Parathyroid adenoma (tissue), 2 donors: ENCODE measurements around the gene FBXW5.

ENCODE experiments used
- H2AFZ ChIP-seq: fragments of 300-600 bp; sonication (generic); one replicate; pipeline ENCODE4 v1.7.0; 2017; ENCODE audit warnings: antibody characterized with exemption, mild to moderate bottlenecking
- H3K27ac ChIP-seq: fragments of 300-600 bp; sonication (generic); one replicate; pipeline ENCODE4 v1.7.0; 2017
- H3K27me3 ChIP-seq: fragments of 300-600 bp; sonication (generic); one replicate; pipeline ENCODE4 v1.7.0; 2017; ENCODE audit warnings: low read length; ENCODE audit not compliant: control insufficient read depth, insufficient read depth
- H3K36me3 ChIP-seq: fragments of 300-600 bp; sonication (generic); one replicate; pipeline ENCODE4 v1.7.0; 2017; ENCODE audit warnings: low read length; ENCODE audit not compliant: control insufficient read depth, insufficient read depth
- H3K4me1 ChIP-seq: fragments of 300-600 bp; sonication (generic); one replicate; pipeline ENCODE4 v1.7.0; 2017; ENCODE audit warnings: control low read depth
- H3K4me2 ChIP-seq: fragments of 300-600 bp; sonication (generic); one replicate; pipeline ENCODE4 v1.7.0; 2017; ENCODE audit warnings: low read length
- H3K4me3 ChIP-seq: fragments of 300-600 bp; sonication (generic); one replicate; pipeline ENCODE4 v1.7.0; 2017; ENCODE audit warnings: low read depth, low read length
- H3K79me2 ChIP-seq: fragments of 300-600 bp; sonication (generic); one replicate; pipeline ENCODE4 v1.7.0; 2017; ENCODE audit warnings: control low read depth
- H3K9ac ChIP-seq: fragments of 300-600 bp; sonication (generic); one replicate; pipeline ENCODE4 v1.7.0; 2017; ENCODE audit warnings: mild to moderate bottlenecking
- H3K9me3 ChIP-seq: fragments of 300-600 bp; sonication (generic); one replicate; pipeline ENCODE4 v1.7.0; 2017; ENCODE audit warnings: low read length; ENCODE audit not compliant: control insufficient read depth
- TF ChIP-seq, protein P1 (sequence below): fragments of 300-600 bp; sonication (generic); IDR thresholded peaks from one replicate; pipeline ENCODE4 v1.7.0; 2017; ENCODE audit warnings: antibody characterized with exemption, mild to moderate bottlenecking
- donor health status: primary hyperparathyroidism.

The FBXW5 gene

DNA sequence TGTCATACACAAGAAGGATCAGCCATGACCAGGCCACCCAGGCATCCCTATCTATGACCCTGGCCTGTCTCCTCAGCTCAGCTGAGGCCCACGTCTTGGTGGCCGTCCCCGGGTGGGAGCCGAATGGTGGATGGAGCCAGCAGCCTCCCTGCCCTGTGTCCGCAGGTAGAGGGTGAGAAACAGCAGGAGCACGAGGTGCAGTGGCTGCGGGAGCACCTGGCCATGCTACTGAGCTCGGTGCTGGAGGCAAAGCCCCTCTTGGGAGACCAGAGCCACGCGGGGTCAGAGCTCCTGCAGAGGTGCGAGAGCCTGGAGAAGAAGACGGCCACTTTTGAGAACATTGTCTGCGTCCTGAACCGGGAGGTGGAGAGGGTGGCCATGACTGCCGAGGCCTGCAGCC, 24.5 kb downstream of the FBXW5 start:
- Histone ChIP-seq H3K4me1 (no peaks in the 10 kb centered on the region), H3K9ac (no peak overlapping the region), H3K4me2 (no peak overlapping the region), H3K36me3 (no peaks in the 10 kb centered on the region), H3K27ac (no peak overlapping the region), H2AFZ (no peak overlapping the region), H3K79me2 (no peaks in the 10 kb centered on the region), H3K9me3 (no peaks in the 10 kb centered on the region), H3K27me3 (no peaks in the 10 kb centered on the region), H3K4me3 (no peak overlapping the region)
- TF ChIP-seq, protein P1, sequence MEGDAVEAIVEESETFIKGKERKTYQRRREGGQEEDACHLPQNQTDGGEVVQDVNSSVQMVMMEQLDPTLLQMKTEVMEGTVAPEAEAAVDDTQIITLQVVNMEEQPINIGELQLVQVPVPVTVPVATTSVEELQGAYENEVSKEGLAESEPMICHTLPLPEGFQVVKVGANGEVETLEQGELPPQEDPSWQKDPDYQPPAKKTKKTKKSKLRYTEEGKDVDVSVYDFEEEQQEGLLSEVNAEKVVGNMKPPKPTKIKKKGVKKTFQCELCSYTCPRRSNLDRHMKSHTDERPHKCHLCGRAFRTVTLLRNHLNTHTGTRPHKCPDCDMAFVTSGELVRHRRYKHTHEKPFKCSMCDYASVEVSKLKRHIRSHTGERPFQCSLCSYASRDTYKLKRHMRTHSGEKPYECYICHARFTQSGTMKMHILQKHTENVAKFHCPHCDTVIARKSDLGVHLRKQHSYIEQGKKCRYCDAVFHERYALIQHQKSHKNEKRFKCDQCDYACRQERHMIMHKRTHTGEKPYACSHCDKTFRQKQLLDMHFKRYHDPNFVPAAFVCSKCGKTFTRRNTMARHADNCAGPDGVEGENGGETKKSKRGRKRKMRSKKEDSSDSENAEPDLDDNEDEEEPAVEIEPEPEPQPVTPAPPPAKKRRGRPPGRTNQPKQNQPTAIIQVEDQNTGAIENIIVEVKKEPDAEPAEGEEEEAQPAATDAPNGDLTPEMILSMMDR: no peak

DNA sequence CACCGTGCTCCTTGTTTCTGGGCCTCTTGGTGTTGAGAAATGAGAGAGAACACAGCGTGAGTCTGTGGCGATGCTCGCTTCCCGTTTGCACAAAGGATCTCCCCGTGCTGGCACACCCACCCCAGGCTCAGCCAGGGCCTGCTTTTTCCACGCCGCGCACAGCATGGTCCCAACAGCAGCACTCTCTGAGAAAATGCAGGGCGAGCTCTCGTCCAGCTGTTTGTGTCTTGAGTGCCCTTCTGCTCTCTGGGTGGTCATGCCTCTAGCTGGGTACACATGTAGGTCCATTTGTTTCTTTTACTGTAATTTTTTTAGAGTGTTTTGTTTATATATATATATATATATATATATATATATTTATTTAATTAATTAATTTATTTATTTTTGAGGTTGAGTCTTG, 26.6 kb downstream of the FBXW5 start:
- Histone ChIP-seq H3K4me1 (no peaks in the 10 kb centered on the region), H3K4me2 (no peak overlapping the region), H3K4me3 (no peak overlapping the region), H3K27ac (no peak overlapping the region), H3K9ac (no peak overlapping the region), H3K79me2 (no peaks in the 10 kb centered on the region), H3K27me3 (no peaks in the 10 kb centered on the region), H3K36me3 (no peaks in the 10 kb centered on the region), H2AFZ (no peak overlapping the region), H3K9me3 (no peaks in the 10 kb centered on the region)
- TF ChIP-seq, protein P1: no peak

DNA sequence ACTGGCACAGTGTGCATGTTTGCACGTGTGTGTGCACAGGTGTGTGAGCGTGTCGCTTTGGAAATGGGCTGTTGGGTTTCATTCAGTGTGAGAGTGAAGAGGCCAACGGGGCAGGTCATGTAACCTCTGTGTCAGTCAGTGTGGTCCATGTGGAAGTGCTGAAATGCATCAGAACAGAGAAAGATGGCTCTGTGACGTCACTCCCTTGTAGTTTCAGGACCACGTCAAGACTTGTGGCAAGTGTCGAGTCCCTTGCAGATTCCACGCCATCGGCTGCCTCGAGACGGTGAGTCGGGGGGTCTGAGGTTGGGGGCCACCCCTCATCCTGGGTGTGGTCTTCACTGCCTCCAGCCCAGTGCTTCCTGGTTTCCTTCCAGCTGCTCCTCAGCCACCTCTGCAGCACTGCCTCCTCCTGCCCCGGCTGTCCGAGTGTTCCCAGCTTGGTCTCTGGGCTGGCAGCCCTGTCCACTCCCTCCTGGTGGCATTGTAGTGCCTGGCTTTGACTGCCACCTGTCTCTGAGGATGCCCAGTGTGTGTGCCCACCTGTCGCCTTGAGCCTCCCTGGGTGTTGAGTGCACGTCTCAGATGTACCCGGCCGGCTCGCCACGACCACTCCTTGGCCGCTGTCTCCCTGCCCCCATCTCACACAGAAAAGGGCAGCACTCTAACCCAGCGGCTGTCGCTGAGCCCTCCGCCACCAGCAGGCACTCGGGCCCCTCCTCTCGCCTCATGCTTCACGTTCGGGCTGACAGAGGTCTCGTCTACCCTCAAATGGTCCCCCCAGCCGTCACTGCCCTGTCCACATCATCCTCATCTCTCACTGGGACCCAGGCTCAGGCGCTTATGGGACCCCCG, 28.0 kb downstream of the FBXW5 start:
- H3K79me2 ChIP-seq: no peaks in the 10 kb centered on the region
- TF ChIP-seq, protein P1: no peak

DNA sequence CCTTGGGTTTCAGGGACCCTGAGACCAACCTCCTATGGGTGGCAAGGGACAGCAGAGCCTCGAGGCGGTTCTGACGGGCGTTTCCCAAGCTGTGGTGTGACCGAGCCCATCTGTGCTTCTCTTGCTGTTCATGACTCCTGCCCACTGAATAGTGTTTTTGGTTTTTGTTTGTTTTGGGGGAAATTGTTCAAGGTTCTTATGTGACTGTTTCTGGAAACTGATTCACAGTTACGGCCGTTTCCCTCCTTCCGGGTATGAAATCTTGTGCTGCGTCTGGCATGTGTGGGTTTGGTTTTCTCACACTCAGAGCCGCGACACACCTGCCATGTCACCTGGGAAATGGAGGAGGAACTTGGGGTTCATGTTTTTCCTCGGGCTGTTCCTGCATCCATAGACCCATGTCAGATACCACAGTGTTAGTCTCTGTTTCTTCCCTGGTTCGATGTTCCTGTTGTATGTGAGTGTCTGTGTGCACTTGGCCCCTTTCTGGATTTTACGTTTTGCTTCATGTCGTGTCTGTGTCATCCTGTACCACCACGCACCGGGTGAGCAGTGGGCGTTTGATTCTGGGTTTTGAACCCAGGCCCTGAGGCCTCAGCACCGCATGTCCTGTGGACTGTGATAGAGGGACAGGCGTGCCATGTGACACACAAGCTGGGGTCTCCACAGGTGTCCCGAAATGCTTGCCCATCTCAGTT, 28.8 kb downstream of the FBXW5 start:
- Histone ChIP-seq H3K9me3 (no peaks in the 10 kb centered on the region), H3K36me3 (no peaks in the 10 kb centered on the region), H3K4me3 (no peak overlapping the region), H3K9ac (no peak overlapping the region), H2AFZ (no peak overlapping the region), H3K4me1 (no peaks in the 10 kb centered on the region), H3K79me2 (no peaks in the 10 kb centered on the region), H3K27me3 (no peaks in the 10 kb centered on the region), H3K27ac (no peak overlapping the region), H3K4me2 (no peak overlapping the region)
- TF ChIP-seq, protein P1: no peak

More for the DNA sequence above, 28.0 kb downstream of the FBXW5 start:
- H3K9ac ChIP-seq: no peak overlapping the region
- no peaks in the 10 kb centered on the region for H3K9me3 ChIP-seq
- no peak overlapping the region for H2AFZ ChIP-seq
- no peaks in the 10 kb centered on the region for H3K27me3 ChIP-seq
- H3K4me1 ChIP-seq: no peaks in the 10 kb centered on the region
- no peaks in the 10 kb centered on the region for H3K36me3 ChIP-seq
- H3K27ac ChIP-seq: no peak overlapping the region
- H3K4me3 ChIP-seq: no peak overlapping the region
- no peak overlapping the region for H3K4me2 ChIP-seq
